G401 (cell line): ENCODE data around the gene RNF144B. TPM values are rescaled to one million over a fixed set of nuclear protein-coding genes. Genes with fewer than 3 reads are reported as not detected.
"Not testable (repeated sequence)": the region's sequence is repeated elsewhere in the genome, so short reads cannot be mapped to it uniquely, and the experiment has no call there.

ENCODE experiments used
- DNase-seq: peaks from one replicate; pipeline ENCODE4 v3.0.0-alpha.2; 2015; ENCODE audit warnings: low spot score
- in situ Hi-C: cut with HindIII; loops from 2 replicates; pipeline ENCODE4 v1.10.0; 2016; ENCODE audit warnings: low sequenced_read_pairs, mixed read lengths
- total RNA-seq: library from RNA; depleted of rRNA; stranded (reverse); fragments of >200 nt; shearing (Covaris generic); gene quantifications from 2 replicates; pipeline ENCODE4 v1.2.3, GENCODE V29; 2014

The RNF144B gene
- total RNA-seq, 1 experiment from 2014 or later, result not detected

DNA sequence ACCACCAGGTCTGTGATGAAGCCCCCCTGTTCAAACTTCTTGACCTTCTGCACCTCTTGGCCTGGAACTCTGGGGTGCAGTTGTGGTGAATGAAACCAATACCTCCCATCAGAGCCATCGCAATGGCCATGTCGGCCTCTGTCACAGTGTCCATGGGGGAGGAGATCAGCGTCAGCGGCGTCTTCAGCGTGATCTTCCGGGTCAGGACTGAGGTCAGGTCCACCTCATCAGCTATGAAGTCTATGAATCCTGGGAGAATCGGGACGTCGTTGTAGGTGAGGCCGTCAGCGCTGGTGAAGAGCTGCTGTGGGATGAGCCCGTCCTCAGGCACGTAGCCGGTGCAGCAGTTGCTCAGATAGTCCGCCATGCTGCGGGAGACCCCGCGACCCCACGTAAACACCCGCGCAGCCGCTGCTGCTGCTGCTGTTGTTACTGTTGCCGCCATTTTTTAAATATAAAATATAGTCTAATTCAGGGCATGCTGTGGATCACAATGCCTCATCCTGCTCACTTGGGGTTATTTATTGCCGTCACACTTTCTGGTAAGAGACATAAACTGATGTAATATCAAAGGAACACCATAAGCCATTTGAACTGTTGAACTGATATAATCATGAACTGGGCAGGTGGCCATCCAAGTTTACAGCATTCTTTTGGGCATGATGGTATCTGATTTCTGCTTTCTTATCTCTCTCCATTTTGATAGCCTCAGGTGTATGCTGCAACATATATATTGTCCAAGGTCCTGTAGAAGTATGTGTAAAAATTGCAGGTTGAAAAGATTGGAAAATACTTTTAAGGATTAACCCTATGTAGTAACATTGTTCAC is 18.7 kb upstream of the RNF144B start:
- DNase-seq, result no peak
- in situ Hi-C loops, result no loop called here

DNA sequence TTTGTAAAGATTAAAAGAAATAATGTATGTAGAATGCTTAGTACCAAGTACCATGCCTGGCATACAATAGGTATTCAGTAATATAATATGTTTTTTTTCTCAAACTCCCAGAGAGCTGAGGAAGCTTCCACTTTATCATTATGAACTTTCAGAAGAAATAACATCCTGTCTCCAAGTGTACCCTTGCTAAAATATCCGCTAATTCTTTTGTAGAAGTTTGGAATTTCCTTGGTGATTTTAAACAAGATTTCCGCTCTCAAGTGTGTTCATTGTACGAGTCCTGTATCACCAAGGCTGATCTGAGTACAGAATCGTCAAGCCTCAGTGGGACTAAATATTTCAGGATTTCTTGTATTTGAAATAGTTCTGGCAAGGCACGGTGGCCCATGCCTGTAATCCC is 16.1 kb upstream of the RNF144B start:
- in situ Hi-C loops, result no loop called here
- DNase-seq, result no peak

DNA sequence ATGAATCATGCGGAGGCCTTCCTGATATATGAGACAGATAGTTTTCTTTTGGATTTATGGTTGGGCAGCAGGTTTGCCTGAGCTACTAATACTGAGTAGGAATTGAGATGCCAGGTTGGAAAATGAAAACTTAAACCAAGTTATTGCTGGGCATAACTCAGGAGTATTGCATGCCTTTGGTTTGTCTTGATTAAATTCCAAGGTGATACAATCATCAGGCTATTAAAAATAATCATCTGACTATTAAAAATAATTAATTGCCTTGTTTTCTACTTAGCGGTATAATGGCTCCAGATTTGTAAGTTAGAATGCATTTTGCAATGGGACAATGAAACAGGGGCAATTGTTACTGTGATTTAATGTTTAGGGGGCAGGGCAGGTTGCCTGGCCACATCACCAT is 15.5 kb upstream of the RNF144B start:
- in situ Hi-C loops, result no loop called here

DNA sequence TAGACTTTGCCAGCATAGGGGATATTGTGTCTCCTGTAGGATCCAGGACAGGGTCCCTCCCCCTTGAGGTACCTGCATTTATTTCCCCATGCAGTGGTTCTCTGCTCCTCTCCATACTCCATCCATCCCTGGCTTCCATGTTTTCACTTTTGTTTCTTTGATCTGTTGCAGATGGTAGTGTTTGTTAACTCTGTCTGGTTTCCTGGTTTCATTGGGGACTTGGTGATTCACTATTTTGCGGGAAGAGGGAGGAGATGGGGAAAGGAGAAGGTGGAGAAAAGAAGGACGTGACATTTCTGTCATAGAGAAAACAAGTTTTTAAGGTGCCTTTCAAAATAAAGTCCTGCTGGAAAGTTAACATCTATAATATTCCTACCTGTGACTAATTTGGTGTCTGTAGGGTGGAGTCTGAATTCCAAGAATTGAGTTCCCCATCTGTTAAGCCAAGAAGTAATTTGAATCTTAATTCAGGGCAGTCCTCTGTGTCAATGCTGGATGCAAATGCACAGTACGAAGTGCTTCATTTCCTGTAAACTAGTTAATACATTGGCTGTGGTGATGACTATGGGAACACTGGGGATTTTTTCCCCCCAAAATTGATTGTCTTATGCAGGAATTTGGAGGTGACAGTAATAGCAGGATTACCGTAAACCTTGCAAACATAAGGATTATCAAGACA is 6.9 kb upstream of the RNF144B start:
- DNase-seq, result no peak
- in situ Hi-C loops, result no loop called here

More for the DNA sequence above, 15.5 kb upstream of the RNF144B start:
- no peak for DNase-seq

DNA sequence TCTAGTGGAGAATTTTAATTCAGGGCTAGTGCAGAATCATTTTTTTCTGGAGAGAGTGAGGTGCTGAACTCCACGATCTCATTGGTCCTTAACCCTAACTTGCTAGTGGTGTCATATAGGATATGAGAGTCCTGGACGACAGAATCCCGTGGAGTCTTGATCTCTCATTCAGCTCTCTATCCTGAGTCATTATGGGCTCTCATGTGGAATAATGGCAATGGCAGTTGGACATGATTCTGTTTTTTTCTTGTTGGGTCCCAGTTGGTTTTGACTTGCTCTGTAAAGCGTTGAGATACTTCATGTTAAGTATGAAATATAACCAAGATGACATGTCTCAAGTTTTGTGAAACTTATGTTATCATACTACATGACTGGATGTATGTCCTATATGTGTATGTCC is 6.3 kb upstream of the RNF144B start:
- in situ Hi-C loops, result no loop called here
- no peak for DNase-seq

DNA sequence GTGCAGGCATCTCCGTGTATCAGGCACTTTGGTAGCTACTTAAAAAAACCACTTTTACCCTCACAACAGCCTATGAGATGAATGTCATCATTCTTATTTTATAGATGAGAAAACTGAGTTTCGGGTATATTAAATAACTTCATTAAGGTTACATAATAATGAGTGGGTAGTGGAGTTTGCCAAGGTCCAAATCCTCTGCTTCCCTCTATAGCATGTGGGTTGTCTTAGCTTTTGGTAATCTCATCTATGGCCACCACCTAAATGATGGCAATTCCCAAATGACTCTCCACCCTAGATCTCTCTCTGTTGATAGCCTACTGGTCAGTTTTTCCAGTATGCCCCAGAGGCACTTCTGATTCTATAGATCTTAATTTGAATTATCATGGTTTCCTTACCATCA is 3.7 kb upstream of the RNF144B start:
- in situ Hi-C loops, result no loop called here
- DNase-seq, result no peak

DNA sequence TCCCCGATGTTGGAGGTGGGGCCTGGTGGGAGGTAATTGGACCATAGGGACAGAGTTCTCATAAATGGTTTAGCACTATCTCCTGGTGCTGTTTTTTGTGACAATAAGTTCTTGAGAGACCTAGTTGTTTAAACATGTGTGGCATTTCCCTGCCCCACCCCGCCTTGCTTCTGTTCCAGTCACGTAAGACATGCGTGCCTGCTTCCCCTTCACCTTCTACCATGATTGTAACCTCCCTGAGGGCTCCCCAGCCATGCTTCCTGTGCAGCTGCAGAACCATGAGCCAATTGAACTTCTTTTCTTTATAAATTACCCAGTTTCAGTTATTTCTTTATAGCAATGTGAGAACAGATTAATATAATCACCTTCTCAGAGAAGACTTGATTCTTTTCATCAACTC is 2.5 kb upstream of the RNF144B start:
- in situ Hi-C loops, result no loop called here
- DNase-seq, result no peak

DNA sequence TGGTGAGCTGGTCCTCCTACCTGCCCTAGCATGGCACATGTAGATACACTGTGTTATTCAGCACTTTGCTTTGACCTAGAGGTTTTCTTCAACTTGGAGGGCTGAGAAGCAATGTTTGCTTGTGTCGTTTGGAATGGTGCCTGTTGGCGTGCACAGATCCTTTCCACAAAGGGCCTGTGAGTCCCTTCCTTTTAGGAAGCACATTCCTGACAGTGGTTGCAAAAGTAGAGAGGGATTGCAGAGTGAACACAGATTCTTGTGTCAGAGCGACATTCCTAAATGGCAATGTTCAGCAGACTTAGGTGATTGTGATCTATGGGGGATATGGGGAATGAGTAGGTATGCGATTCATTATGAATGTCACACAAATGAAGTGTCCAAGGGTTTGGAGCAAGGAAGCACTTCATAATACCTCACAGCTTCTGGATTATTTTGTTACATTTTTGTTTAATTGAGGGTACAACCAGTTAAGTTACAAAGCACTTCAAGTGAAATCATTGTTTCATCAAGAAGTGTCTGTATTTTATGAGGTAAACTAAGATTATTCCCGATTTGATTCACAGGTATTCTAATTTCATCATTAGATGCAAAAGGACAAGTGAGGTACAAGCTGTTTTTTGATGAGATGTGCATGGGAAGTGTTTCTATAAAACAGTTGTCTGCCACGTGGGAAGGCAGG is 713 bp upstream of the RNF144B start:
- in situ Hi-C loops, result no loop called here
- DNase-seq, result no peak

DNA sequence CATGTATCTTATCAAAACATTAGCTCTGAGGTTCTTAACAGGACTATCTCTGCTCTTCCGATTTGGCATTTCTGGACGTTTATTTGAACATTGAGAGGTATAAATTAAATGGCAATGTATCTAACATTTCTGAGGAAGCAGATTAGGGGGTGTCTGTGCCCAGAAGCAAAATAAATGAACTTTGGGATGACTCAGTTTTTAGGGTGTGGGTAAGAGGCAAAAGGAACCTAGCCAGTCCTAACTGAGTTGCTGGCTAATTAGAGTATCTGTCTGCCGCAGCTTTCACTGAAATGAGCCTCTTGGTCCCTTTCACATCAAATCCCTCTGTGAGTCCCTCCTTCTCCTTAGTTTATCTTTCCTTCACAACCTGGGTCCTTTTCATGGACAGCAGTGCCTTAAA is 1.1 kb downstream of the RNF144B start:
- in situ Hi-C loops, result no loop called here
- DNase-seq, result no peak

DNA sequence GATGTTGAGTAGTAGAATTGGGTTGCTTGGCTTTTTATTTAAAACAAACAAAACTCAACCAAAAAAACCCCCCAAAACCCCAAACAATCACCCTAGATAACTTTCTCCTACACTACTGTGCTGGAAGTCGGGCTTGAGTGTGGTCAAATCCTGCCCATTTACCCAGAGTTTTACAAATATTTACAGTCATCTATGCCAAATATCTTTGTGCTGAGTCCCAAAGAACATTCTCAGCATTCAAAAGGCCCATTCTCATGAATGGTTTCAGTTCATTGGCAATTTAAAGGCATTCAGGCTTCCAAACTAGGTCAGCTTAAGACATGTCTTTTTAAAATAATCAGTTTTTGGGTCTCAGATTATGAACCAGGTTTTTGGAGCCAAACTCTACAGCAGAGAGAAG is 1.8 kb downstream of the RNF144B start:
- in situ Hi-C loops, result no loop called here
- peak; percentile 15 for DNase-seq

DNA sequence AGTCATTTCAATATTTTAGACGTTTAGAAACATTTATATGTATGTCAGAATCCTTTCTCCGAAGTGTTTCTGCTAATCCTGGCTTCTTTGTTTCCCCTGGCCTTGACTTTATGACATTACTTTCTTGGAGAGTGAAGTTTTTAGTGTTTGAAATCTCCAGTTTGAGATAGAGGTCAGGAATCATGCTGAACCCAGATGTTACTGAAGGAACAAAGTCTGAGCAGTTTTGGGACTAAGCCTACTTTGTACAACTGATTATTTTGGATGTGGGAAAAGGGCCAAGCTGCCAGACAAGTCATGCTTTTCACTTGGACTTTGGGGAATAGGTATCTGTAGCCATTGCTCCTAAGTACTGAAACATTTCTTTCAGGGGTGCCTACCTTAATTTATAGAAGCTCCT is 2.3 kb downstream of the RNF144B start:
- in situ Hi-C loops, result no loop called here
- no peak for DNase-seq

DNA sequence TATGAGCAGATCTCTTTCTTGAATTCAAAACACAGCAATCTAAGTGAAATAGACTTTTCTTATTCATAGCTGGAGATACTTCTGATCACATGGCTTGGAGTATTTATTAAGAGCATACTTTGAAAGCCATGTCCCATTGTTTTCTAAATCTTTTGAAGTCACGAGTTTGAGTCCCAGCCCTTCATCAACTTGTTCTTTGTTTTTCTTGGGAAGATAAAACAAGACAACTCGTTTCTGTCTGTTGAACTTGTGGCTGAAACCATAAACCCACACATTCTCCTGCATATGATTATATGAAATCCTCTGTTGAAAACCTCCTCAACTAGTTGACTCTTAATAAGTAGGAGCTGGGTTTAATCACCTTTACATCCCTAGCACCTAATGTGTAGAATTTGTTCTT is 3.3 kb downstream of the RNF144B start:
- in situ Hi-C loops, result no loop called here
- no peak for DNase-seq

DNA sequence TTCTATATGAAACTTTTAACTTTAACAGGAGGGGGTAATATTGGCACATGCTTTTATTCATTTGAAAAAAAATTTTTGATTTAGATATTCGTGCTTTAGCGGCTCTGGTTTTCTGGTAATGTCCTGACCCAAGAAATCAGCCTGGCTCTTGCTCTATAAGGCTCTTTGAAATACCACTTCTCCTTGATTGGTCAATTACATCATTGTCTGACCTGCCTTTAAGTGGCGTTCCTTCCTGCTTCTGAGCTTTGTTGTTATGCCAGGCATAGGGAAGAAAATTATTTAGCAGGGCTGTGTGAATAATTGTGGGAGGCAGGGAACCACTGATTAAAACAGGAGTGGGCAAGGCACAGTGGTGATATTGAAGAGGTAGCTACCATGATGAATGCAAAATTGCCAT is 3.9 kb downstream of the RNF144B start:
- DNase-seq, result no peak
- in situ Hi-C loops, result no loop called here

DNA sequence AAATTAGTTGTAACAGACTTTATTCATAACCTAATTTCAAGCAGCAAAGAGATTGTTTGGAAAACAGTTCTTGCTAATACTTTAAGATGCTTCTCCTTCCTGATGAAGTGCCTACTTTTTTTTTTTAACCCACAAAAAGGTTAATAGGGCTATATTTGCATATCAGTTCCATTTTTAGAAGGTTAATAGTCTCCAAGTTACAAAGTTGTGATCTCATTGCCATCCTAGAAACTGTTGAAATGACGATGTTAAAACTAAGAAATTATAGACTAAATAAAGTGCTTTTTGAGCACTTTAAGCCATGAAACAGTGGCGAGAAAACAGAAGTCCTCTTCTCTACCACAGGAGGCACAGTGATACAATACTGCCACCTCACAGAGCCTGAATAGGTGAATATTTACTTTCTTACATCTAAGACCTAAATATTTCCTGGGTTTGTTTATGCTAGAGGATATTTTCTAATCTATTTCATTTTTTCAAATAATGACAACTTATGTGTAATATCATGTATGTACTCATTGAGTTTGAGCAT is 5.3 kb downstream of the RNF144B start:
- DNase-seq, result no peak
- in situ Hi-C loops, result no loop called here

DNA sequence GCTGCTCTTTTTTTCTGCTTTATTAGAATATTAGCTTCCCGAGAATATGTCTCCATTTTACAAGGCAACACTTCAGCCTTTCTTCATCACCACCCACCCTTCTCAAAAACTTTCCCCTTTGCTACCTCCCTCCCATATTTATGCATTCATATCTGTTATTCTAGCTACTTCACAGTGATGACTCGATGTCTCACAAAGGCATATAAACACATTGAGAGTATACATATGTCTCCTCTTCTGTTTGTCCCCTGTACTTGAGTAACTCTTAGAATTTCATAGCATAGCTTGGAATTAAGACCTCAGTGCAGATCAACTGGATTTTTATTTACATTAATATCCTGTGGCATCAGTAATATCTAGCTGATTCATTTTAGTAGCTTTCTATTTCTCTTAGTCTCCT is 6.5 kb downstream of the RNF144B start:
- no peak for DNase-seq
- in situ Hi-C loops, result no loop called here

DNA sequence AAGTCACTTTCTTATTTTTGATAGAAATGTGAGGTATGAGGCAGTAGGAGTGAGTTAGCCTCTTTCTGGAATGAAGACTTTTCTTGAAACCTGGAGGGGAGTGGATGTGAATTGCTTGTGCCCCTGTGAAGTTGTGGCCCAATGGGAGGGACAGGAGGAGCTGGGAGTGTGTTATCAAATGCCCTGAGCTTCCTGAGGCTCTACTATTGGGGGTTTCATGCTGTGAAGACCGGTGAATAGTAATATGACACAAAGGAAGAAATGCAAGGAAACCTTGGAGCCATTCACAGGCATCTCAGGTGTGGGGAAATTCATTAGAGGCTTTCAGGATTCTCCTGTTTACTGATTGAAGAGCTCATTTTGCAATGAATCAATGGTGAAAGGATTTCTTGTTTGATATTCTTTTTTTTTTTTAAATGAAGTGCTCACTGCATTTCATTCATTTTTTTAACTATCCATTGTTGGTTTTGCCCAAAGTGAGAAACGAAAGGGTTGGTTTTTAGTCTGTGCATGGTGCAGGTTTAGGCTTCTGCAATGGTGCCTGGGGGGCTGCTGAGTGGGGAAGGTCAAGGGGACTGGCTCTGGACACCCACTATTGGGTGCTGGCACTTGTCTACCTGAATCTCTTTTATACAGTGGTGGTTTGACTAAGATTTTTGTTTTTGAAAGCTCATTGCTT is 8.2 kb downstream of the RNF144B start:
- DNase-seq, result no peak
- in situ Hi-C loops, result no loop called here

DNA sequence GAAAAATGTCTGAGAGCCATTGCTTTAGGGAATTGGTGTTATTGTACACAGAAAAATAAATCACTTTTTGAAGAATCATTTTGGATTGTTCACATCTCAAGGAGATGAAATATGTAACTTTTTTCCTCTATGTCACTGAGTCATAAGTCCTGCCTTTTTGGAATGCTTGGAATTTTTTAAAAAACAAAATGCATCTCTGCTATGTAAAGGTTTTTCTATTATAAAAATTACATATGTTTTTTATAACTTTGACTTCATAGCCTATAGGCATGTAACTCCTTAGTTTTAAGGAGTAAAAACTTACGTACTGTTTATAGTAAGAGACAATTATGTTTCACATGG is 8.7 kb downstream of the RNF144B start:
- in situ Hi-C loops, result no loop called here
- no peak for DNase-seq

DNA sequence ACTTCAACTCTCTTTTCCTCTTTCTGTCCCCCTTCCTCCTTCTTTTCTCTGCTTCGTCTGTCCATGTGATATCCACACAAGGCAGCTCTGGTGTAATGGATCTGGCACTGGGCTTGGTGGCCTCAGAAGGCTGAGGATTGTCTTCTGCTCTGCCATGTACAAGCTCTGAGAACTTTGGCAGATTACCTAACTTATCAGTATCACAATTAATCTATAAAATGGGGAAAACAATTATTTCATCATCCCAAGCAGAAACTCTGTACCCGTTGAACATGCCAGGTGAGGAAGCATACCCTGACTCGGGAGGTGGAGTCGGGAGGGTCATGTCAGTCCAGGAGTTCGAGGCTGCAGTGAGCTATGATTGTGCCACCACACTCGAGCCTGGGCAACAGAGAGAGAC is 10.6 kb downstream of the RNF144B start:
- DNase-seq, result no peak
- in situ Hi-C loops, result no loop called here

DNA sequence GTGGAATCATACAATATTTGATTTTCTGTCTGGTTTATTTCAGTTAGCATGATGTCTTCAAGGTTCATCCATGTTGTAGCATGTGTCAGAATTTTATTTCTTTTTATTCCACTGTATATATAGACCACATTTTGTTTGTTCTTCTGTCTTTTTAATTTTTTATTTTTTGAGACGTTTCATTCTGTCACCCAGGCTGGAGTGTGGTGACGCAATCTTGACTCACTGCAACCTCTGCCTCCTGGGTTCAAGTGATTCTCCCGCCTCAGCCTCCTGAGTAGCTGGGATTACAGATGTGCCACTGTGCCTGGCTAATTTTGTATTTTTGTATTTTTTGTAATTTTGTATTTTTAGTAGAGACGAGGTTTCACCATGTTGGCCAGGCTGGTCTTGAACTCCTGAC is 11.1 kb downstream of the RNF144B start:
- in situ Hi-C loops, result not testable (repeated sequence)

More for the DNA sequence above, 11.1 kb downstream of the RNF144B start:
- DNase-seq, result not testable (repeated sequence)
